Lower leg skin (tissue), 3 donors: ENCODE results near the gene CCDC18.

ENCODE experiments used
- POLR2A ChIP-seq, 2 donors: fragments of 450-650 bp; IDR thresholded peaks; one replicate each; pipeline ENCODE4 v1.6.1; 2016 to 2017; ENCODE audit warnings: antibody characterized with exemption in 2 of 2, mild to moderate bottlenecking in 1 of 2, moderate library complexity in 1 of 2
- TF ChIP-seq, protein P1 (sequence below), 3 donors: fragments of 450-650 bp; IDR thresholded peaks; one replicate each; pipeline ENCODE4 v1.5.1; 2016; ENCODE audit warnings: antibody characterized with exemption in 3 of 3, mild to moderate bottlenecking in 3 of 3, moderate library complexity in 2 of 3

DNA sequence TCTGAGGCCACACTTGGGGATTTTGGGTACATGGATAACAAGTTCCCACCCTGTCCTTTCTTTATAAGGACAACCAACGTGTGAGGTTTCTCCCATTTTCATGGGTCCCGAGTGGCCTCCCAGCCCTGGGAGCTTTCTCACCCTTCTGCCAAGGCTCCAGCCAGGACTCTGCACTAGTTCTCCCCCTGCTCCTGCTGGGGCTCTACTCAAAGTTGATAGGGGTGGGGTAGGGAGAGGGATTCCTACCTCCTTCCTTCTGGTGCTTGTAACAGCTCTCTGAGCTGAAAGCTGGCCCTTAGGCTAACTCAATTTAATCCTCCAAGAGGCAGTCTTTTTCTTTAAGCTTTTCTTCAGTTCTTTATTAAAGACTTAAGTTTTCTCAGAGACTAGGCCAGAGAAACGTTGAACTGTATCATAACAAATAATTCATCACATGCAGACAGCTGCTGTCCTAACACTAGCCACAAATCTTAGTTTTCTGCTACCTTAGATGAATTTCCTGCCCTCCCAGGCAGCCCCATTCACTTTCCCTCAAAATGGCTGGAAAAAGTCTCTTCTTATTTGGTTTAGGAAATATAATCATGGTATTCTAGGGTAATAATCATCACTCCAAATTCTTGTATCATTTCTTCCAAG is 142.8 kb downstream of the CCDC18 start:
- TF ChIP-seq, protein P1, sequence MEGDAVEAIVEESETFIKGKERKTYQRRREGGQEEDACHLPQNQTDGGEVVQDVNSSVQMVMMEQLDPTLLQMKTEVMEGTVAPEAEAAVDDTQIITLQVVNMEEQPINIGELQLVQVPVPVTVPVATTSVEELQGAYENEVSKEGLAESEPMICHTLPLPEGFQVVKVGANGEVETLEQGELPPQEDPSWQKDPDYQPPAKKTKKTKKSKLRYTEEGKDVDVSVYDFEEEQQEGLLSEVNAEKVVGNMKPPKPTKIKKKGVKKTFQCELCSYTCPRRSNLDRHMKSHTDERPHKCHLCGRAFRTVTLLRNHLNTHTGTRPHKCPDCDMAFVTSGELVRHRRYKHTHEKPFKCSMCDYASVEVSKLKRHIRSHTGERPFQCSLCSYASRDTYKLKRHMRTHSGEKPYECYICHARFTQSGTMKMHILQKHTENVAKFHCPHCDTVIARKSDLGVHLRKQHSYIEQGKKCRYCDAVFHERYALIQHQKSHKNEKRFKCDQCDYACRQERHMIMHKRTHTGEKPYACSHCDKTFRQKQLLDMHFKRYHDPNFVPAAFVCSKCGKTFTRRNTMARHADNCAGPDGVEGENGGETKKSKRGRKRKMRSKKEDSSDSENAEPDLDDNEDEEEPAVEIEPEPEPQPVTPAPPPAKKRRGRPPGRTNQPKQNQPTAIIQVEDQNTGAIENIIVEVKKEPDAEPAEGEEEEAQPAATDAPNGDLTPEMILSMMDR (IDR thresholded peaks at IDR 0.05): no peak
- TF ChIP-seq POLR2A (IDR thresholded peaks at IDR 0.05): no peak
